HG03097 (cell line): ENCODE measurements around the gene CACFD1.
A peak's percentile ranks its signal among the peaks of the same experiment; 100 is the strongest.

ENCODE experiments used
- ATAC-seq: cut with Tn5 transposase; IDR thresholded peaks from one replicate; pipeline ENCODE4 v1.9.1; 2021; ENCODE audit not compliant: unreplicated experiment, low FRiP score

CACFD1 gene

GRCh38 chr9:133459476-133460404 lies at the start of gene CACFD1:
CACFD1 (plus strand) TSS chr9:133459978; CDS start chr9:133460067, 89 bp downstream.
- peak; percentile 61 for ATAC-seq

GRCh38 chr9:133415170-133415569 lies 44.6 kb upstream of the CACFD1 start:
- no peak for ATAC-seq

- ATAC-seq = peak; percentile 64
These were observed 42.0 kb upstream of the CACFD1 start, which contains the start of gene REXO4 for GRCh38 chr9:133417541-133418461. REXO4 (minus strand) TSS chr9:133418010; CDS start chr9:133417844, 166 bp downstream.

- ATAC-seq = no peak
These were observed 40.8 kb upstream of the CACFD1 start for GRCh38 chr9:133419005-133419404.

GRCh38 chr9:133420392-133420827 lies 39.4 kb upstream of the CACFD1 start:
- no peak for ATAC-seq

- ATAC-seq = no peak
These were observed 37.9 kb upstream of the CACFD1 start, which contains the start of gene ADAMTS13 for GRCh38 chr9:133421615-133422542. ADAMTS13 (plus strand) TSS chr9:133422367; CDS start chr9:133422444, 77 bp downstream.

- no peak for ATAC-seq
These were observed 36.6 kb upstream of the CACFD1 start for GRCh38 chr9:133423216-133423615.

- no peak for ATAC-seq
These were observed 35.6 kb upstream of the CACFD1 start for GRCh38 chr9:133424187-133424586.

- ATAC-seq = no peak
These were observed 34.6 kb upstream of the CACFD1 start for GRCh38 chr9:133425049-133425632.

GRCh38 chr9:133426011-133426410 lies 33.8 kb upstream of the CACFD1 start:
- no peak for ATAC-seq

- ATAC-seq = no peak
These were observed 32.0 kb upstream of the CACFD1 start for GRCh38 chr9:133427658-133428348.

GRCh38 chr9:133428617-133429101 lies 31.1 kb upstream of the CACFD1 start:
- ATAC-seq = no peak

GRCh38 chr9:133429214-133429613 lies 30.6 kb upstream of the CACFD1 start:
- ATAC-seq = no peak

GRCh38 chr9:133429641-133430161 lies 30.1 kb upstream of the CACFD1 start:
- ATAC-seq = no peak

GRCh38 chr9:133430244-133430643 lies 29.5 kb upstream of the CACFD1 start:
- ATAC-seq = no peak

- ATAC-seq = no peak
These were observed 26.4 kb upstream of the CACFD1 start for GRCh38 chr9:133433351-133433843.

- ATAC-seq = no peak
These were observed 23.1 kb upstream of the CACFD1 start for GRCh38 chr9:133436681-133437080.
